Uterus (tissue), 4 donors: ENCODE results near the gene RASGRF1. TPM values are rescaled to one million over a fixed set of nuclear protein-coding genes. Genes with fewer than 3 reads are reported as not detected.
"Not testable (repeated sequence)": the region's sequence is repeated elsewhere in the genome, so short reads cannot be mapped to it uniquely, and the experiment has no call there.

Experiments
- DNase-seq, 2 donors: peaks; one replicate each; pipeline ENCODE4 v3.0.0-alpha.2; 2019 to 2020
- H3K27ac ChIP-seq, 2 donors: fragments of 200-600 bp; sonication (generic); 1 replicate in 1 of 2; 2 replicates in 1 of 2; pipeline ENCODE4 v1.5.1; 2016 to 2018
- H3K27me3 ChIP-seq, 2 donors: fragments of 200-600 bp; sonication (generic); one replicate each; pipeline ENCODE4 v1.5.1; 2018 to 2019; ENCODE audit warnings: control low read depth in 1 of 2
- H3K36me3 ChIP-seq, 2 donors: fragments of 200-600 bp; sonication (generic); one replicate each; pipeline ENCODE4 v1.5.1; 2019; ENCODE audit warnings: control low read depth in 1 of 2
- H3K4me1 ChIP-seq, 2 donors: fragments of 200-600 bp; sonication (generic); one replicate each; pipeline ENCODE4 v1.5.1; 2018 to 2019; ENCODE audit warnings: control low read depth in 1 of 2
- H3K4me3 ChIP-seq, 2 donors: fragments of 200-600 bp; sonication (generic); 1 replicate in 1 of 2; 2 replicates in 1 of 2; pipeline ENCODE4 v1.5.1; 2018 to 2019; ENCODE audit warnings: mild to moderate bottlenecking in 1 of 2
- H3K9me3 ChIP-seq, 2 donors: fragments of 200-600 bp; sonication (generic); one replicate each; pipeline ENCODE4 v1.5.1; 2019; ENCODE audit warnings: control low read depth in 1 of 2
- CTCF ChIP-seq, 4 experiments: fragments of 200-600 bp in 2 of 4; fragments of 450-650 bp in 2 of 4; sonication (generic) in 2 of 4; IDR thresholded peaks; one replicate each; pipeline ENCODE4 v1.5.1; 2016 to 2019; ENCODE audit warnings: antibody characterized with exemption in 4 of 4, mild to moderate bottlenecking in 2 of 4, moderate library complexity in 1 of 4
- POLR2A ChIP-seq, 2 donors: fragments of 450-650 bp; IDR thresholded peaks; one replicate each; pipeline ENCODE4 v1.6.1; 2016; ENCODE audit warnings: antibody characterized with exemption in 2 of 2, mild to moderate bottlenecking in 1 of 2, moderate library complexity in 1 of 2
- intact Hi-C: fragments of 100-400 bp; cut with DNase I; formaldehyde crosslinking; loops from one replicate; pipeline ENCODE4 v1.15.1; 2023; ENCODE audit warnings: low total_unique reads
- total RNA-seq, 4 donors: library from RNA; depleted of rRNA in 3 of 4; stranded (reverse); fragments of >200 nt in 3 of 4; gene quantifications; one replicate each; pipeline versions ENCODE4 v1.1.0 to v1.2.4, GENCODE V29; 2014 to 2023
- donor health status: DM: yes; HTN: yes; CAD: no.

The RASGRF1 gene
- total RNA-seq, 4 donors from 2014 or later = 0.21 to 3.4 (median 1.8) TPM; not detected in 1

- Histone ChIP-seq H3K36me3 (no peaks in the 10 kb centered on the region), H3K9me3 (no peaks in the 10 kb centered on the region), H3K4me1 (no peaks in the 10 kb centered on the region), H3K27me3 (no peaks in the 10 kb centered on the region), H3K27ac (no peak overlapping the region), H3K4me3 (no peak overlapping the region)
- DNase-seq = no peak
- intact Hi-C loops = no loop called here
- no peak for TF ChIP-seq POLR2A (IDR thresholded peaks at IDR 0.05)
- TF ChIP-seq CTCF (IDR thresholded peaks at IDR 0.05) = no peak
Observed at GRCh38 chr15:78928616-78929093, 161.9 kb downstream of the RASGRF1 start.

- H3K4me3 ChIP-seq, DNase-seq, H3K27me3 ChIP-seq, H3K36me3 ChIP-seq, intact Hi-C loops, H3K27ac ChIP-seq, H3K4me1 ChIP-seq, H3K9me3 ChIP-seq: not testable (repeated sequence)
Observed at GRCh38 chr15:78928176-78928575, 162.4 kb downstream of the RASGRF1 start.

- H3K27me3 ChIP-seq = no peaks in the 10 kb centered on the region
- intact Hi-C loops = no loop called here
- TF ChIP-seq CTCF (IDR thresholded peaks at IDR 0.05) (no peak), POLR2A (IDR thresholded peaks at IDR 0.05) (no peak)
- no peaks in the 10 kb centered on the region for H3K4me1 ChIP-seq
- H3K36me3 ChIP-seq = no peaks in the 10 kb centered on the region
- no peak overlapping the region for H3K4me3 ChIP-seq
- H3K27ac ChIP-seq = no peak overlapping the region
- H3K9me3 ChIP-seq = no peaks in the 10 kb centered on the region
- DNase-seq = no peak
Observed at GRCh38 chr15:78927077-78927790, 163.3 kb downstream of the RASGRF1 start.

- H3K27me3 ChIP-seq = no peaks in the 10 kb centered on the region
- intact Hi-C loops = no loop called here
- DNase-seq = no peak
- H3K4me3 ChIP-seq = no peak overlapping the region
- no peak overlapping the region for H3K27ac ChIP-seq
- no peak for TF ChIP-seq CTCF (IDR thresholded peaks at IDR 0.05)
- no peak for TF ChIP-seq POLR2A (IDR thresholded peaks at IDR 0.05)
- no peaks in the 10 kb centered on the region for H3K9me3 ChIP-seq
- no peaks in the 10 kb centered on the region for H3K36me3 ChIP-seq
- no peaks in the 10 kb centered on the region for H3K4me1 ChIP-seq
Observed at GRCh38 chr15:78925956-78926743, 164.4 kb downstream of the RASGRF1 start.

GRCh38 chr15:78925076-78925624, 165.4 kb downstream of the RASGRF1 start:
- DNase-seq = no peak
- Histone ChIP-seq H3K9me3 (no peaks in the 10 kb centered on the region), H3K27me3 (no peaks in the 10 kb centered on the region), H3K4me3 (no peak overlapping the region), H3K4me1 (no peaks in the 10 kb centered on the region), H3K36me3 (no peaks in the 10 kb centered on the region), H3K27ac (no peak overlapping the region)
- no peak for TF ChIP-seq POLR2A (IDR thresholded peaks at IDR 0.05)
- TF ChIP-seq CTCF (IDR thresholded peaks at IDR 0.05) = no peak
- intact Hi-C loops = no loop called here
